Esophagus squamous epithelium (tissue), 5 donors: ENCODE data around the gene GALNT16. TPM values are rescaled to one million over a fixed set of nuclear protein-coding genes. Genes with fewer than 3 reads are reported as not detected.

Experiments used
- DNase-seq: peaks from one replicate; lab custom pipeline; 2025; lab: John Stamatoyannopoulos, UW
- H3K27ac ChIP-seq, 4 donors: fragments of 200-600 bp; sonication (generic); one replicate each; pipeline ENCODE4 v1.5.1; 2016 to 2019; ENCODE audit warnings: mild to moderate bottlenecking in 1 of 4
- H3K27me3 ChIP-seq, 4 donors: fragments of 200-600 bp; sonication (generic); 1 replicate in 3 of 4; 2 replicates in 1 of 4; pipeline versions ENCODE4 v1.5.1 to v1.6.0; 2017 to 2021; ENCODE audit warnings: antibody characterized with exemption in 1 of 4
- H3K36me3 ChIP-seq, 3 donors: fragments of 200-600 bp; sonication (generic); one replicate each; pipeline ENCODE4 v1.5.1; 2016 to 2019
- H3K4me1 ChIP-seq, 3 donors: fragments of 200-600 bp; sonication (generic); one replicate each; pipeline ENCODE4 v1.5.1; 2017 to 2019
- H3K4me3 ChIP-seq, 4 donors: fragments of 200-600 bp; sonication (generic); 1 replicate in 3 of 4; 2 replicates in 1 of 4; pipeline ENCODE4 v1.5.1; 2016 to 2019; ENCODE audit warnings: mild to moderate bottlenecking in 2 of 4, moderate library complexity in 1 of 4
- H3K9me3 ChIP-seq, 3 donors: fragments of 200-600 bp; sonication (generic); one replicate each; pipeline ENCODE4 v1.5.1; 2016 to 2019
- POLR2A ChIP-seq, 4 donors: fragments of 450-650 bp; IDR thresholded peaks; one replicate each; pipeline ENCODE4 v1.6.1; 2017; ENCODE audit warnings: antibody characterized with exemption in 4 of 4, mild to moderate bottlenecking in 4 of 4, moderate library complexity in 3 of 4
- WGBS, 2 donors: methylation state at CpG; one replicate each; pipeline ENCODE4 v1.1.5; 2018; 5-methylcytosine and 5-hydroxymethylcytosine counted together
- intact Hi-C: fragments of 100-400 bp; cut with DNase I; formaldehyde crosslinking; loops from one replicate; pipeline ENCODE4 v1.15.0; 2022
- total RNA-seq, 4 donors: library from RNA; depleted of rRNA; stranded (reverse); fragments of >200 nt; gene quantifications; one replicate each; pipeline ENCODE4 v1.1.0, GENCODE V29; 2016
- TF ChIP-seq, protein P1 (sequence below), 6 experiments: fragments of 450-650 bp in 4 of 6; fragments of 200-600 bp in 2 of 6; sonication (generic) in 2 of 6; IDR thresholded peaks; one replicate each; pipeline ENCODE4 v1.5.1; 2016 to 2019; ENCODE audit warnings: antibody characterized with exemption in 6 of 6, mild to moderate bottlenecking in 4 of 6, moderate library complexity in 4 of 6
- donor health status: DM: yes; HTN: yes; CAD: no.

The GALNT16 gene
- total RNA-seq, 4 donors from 2014 or later, result 0.11 to 2.7 (median 1.3) TPM

DNA sequence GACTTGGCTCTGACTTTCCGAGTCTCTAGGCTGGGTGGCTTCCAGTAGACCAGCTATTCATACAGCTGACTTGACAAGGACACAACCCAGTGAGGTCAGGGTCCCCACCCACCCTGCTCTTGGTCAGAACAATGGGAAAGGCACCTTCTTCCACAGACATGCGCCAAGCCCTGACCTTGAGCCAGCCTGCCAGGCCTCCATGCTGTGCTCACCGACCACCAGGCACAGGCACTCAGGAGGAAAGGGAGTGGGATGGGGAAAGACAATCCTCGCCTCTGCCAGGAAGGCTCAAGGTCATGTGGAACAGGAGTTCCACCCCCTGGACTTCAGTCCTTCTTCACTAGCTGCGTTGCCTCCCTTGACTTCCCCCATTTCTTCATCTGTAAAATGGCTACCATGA lies 31.4 kb downstream of the GALNT16 start:
- intact Hi-C loops, result no loop called here
- Histone ChIP-seq H3K4me1 (peaks cover 0 to 18% (median 0%) of the 10 kb centered on the region in 3 donors), H3K27me3 (peaks cover 0 to 4% (median 0%) of the 10 kb centered on the region in 4 donors), H3K9me3 (no peaks in the 10 kb centered on the region), H3K27ac (no peak overlapping the region), H3K36me3 (no peaks in the 10 kb centered on the region), H3K4me3 (no peak overlapping the region)
- no peak for DNase-seq
- TF ChIP-seq POLR2A (IDR thresholded peaks at IDR 0.05), result no peak
- TF ChIP-seq, protein P1, sequence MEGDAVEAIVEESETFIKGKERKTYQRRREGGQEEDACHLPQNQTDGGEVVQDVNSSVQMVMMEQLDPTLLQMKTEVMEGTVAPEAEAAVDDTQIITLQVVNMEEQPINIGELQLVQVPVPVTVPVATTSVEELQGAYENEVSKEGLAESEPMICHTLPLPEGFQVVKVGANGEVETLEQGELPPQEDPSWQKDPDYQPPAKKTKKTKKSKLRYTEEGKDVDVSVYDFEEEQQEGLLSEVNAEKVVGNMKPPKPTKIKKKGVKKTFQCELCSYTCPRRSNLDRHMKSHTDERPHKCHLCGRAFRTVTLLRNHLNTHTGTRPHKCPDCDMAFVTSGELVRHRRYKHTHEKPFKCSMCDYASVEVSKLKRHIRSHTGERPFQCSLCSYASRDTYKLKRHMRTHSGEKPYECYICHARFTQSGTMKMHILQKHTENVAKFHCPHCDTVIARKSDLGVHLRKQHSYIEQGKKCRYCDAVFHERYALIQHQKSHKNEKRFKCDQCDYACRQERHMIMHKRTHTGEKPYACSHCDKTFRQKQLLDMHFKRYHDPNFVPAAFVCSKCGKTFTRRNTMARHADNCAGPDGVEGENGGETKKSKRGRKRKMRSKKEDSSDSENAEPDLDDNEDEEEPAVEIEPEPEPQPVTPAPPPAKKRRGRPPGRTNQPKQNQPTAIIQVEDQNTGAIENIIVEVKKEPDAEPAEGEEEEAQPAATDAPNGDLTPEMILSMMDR (IDR thresholded peaks at IDR 0.05), result no peak
- 71 to 81% methylated on average over 2 to 4 of the region's 5 CpGs for WGBS, 2 donors

DNA sequence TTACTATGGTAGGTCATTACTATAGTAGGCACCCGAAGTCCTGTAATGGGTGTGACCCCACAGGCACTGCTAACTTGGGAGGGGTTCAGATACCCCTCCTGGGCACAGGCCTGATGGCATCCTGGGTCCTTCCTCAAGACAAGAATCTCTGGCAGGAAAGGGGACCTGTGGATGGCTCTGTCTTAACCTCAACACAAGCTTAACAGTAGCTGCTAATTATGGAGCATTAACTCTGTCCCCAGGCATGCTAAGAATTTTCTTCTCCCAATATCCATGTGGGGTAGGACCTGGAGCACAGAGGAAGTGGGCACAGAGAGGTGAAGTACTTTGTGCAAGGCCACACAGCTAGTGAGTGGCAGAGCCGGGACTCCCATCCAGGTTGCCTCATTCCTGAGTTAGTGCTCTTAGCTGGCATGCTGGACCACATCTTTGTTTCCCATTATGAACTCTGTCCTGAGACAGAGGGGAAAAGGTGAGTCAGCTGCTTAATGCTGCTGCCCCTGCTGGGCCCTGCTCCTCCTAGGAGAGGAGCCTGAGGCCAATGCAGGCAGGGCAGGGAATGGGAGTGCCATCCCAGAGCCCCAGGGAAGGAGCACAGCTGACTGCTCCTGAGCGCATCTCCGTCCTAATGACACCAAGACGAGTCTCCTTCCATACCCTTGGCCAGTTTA lies 32.1 kb downstream of the GALNT16 start:
- intact Hi-C loops, result no loop called here
- no peak overlapping the region for H3K27ac ChIP-seq
- 84% methylated on average over 4 to 5 of the region's 5 CpGs for WGBS, 2 donors
- TF ChIP-seq, protein P1 (IDR thresholded peaks at IDR 0.05), result no peak
- TF ChIP-seq POLR2A (IDR thresholded peaks at IDR 0.05), result no peak
- peaks cover 0 to 16% (median 0%) of the 10 kb centered on the region in 3 donors for H3K4me1 ChIP-seq
- H3K36me3 ChIP-seq, result no peaks in the 10 kb centered on the region
- no peak for DNase-seq
- no peaks in the 10 kb centered on the region for H3K9me3 ChIP-seq
- H3K27me3 ChIP-seq, result peaks cover 0 to 4% (median 0%) of the 10 kb centered on the region in 4 donors
- H3K4me3 ChIP-seq, result no peak overlapping the region

DNA sequence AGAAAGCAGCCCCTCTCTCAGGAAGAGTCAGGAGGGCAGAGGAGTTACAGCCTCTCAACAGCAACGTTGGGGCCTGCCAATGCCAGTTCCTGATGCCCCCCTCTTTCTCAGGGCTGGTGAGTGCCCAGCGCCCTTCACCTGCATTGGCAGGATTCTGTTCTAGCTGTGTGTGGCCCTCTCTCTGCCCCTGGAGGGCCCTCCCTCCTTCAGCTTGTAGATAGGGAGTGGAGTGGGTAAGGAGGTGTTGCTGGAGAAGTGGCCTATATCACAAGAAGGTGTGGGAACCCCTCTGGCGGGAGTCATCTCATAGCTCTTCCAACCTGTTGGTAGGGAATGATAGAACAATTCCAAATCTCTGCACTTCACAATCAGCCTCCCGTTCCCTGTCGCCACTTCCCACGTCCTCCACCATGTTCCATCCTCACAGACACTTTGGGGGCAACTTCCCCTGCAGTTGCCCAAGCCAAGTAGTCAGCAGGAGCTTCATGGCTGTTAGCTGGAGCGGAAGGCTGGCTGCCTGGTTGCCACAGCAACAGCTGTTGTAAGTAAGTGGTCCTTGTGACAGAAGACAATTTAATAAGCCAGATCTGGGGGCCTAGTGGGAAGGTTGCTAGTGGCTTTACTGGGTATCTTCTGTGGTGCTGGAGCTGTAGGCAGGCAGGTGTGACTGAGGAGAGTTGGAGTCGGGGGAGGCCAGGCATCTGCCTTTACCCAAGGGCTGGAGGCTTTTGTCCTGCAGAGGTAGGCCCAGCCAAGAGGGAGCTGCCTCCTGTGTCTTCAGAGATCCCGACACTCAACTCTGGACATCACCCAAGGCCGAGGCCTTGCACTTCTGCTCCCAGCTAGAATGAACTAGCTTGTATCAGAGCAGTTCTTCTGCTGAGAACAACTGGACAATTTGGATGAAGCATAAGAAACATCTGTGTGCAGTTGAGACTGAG lies 38.4 kb downstream of the GALNT16 start:
- DNase-seq, result no peak
- intact Hi-C loops, result no loop called here

DNA sequence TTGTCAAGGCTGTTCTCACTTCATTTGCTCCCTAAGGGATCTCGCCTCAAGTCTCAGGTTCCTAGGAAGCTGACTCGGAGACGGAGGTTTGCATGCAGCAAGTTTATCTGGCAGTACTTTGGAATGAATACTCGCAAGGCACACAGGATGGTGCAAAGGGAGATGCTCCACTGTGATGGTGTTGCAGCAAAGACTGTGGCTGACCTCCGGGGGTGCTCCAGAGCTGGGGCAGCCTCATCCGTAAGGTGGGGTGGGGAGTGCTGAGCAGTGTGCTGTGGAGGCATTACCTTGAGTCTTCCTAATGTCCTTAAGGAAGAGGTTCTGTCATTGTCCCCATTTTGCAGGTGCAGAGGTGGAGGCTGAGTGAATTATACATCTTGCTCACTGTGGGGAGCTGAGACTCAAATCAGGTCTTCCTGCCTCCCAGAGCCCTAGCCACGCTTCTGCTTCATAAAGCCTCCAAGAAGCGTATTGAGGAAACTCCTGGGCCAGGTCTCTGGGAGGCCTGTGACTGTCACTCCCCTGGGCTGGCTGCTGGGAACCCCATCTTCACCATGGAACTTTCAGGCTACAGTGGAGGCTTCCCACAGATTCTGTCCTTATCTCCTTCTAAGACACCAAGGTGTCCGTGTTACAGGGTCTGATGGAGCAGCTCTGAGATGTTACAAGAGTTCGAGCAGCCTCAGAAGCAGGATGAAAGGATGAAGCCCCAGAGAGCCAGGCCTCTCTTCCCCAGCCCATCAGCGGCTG lies 39.5 kb downstream of the GALNT16 start:
- Histone ChIP-seq H3K4me3 (no peak overlapping the region), H3K9me3 (no peaks in the 10 kb centered on the region), H3K4me1 (peaks cover 0 to 8% (median 5%) of the 10 kb centered on the region in 3 donors), H3K27me3 (peaks cover 0 to 4% (median 0%) of the 10 kb centered on the region in 4 donors), H3K27ac (no peak overlapping the region), H3K36me3 (no peaks in the 10 kb centered on the region)
- 75 to 85% methylated on average over 4 to 10 of the region's 11 CpGs for WGBS, 2 donors
- intact Hi-C loops, result no loop called here
- no peak for TF ChIP-seq POLR2A (IDR thresholded peaks at IDR 0.05)
- TF ChIP-seq, protein P1 (IDR thresholded peaks at IDR 0.05), result no peak
- DNase-seq, result no peak

More for the DNA sequence above, 38.4 kb downstream of the GALNT16 start:
- TF ChIP-seq, protein P1 (IDR thresholded peaks at IDR 0.05), result no peak
- no peak for TF ChIP-seq POLR2A (IDR thresholded peaks at IDR 0.05)
- 67 to 78% methylated on average over 7 to 8 of the region's 10 CpGs for WGBS, 2 donors
- Histone ChIP-seq H3K27ac (no peak overlapping the region), H3K9me3 (no peaks in the 10 kb centered on the region), H3K36me3 (no peaks in the 10 kb centered on the region), H3K4me3 (no peak overlapping the region), H3K4me1 (peaks cover 0 to 8% (median 5%) of the 10 kb centered on the region in 3 donors), H3K27me3 (peaks cover 0 to 4% (median 0%) of the 10 kb centered on the region in 4 donors)
